HepG2 (cell line): ENCODE measurements around the gene LURAP1L. TPM values are rescaled to one million over a fixed set of nuclear protein-coding genes. Genes with fewer than 3 reads are reported as not detected.

ENCODE experiments used
- CREB3 ChIP-seq: sonication (generic); formaldehyde crosslinking; IDR thresholded peaks from 2 replicates; pipeline ENCODE4 v1.5.0; 2020; ENCODE audit warnings: missing genetic modification reagents
- FOXJ3 ChIP-seq: sonication (generic); formaldehyde crosslinking; IDR thresholded peaks from 2 replicates; pipeline ENCODE4 v1.4.0; 2020; ENCODE audit warnings: missing genetic modification reagents, mild to moderate bottlenecking, borderline replicate concordance
- FOXK1 ChIP-seq: sonication (generic); formaldehyde crosslinking; IDR thresholded peaks from 2 replicates; pipeline ENCODE4 v1.4.0; 2020; ENCODE audit warnings: low read depth, missing genetic modification reagents, borderline replicate concordance
- FOXK2 ChIP-seq: fragments of 450-650 bp; IDR thresholded peaks from 2 replicates; pipeline ENCODE4 v1.6.1; 2016
- FOXM1 ChIP-seq: sonication (generic); formaldehyde crosslinking; IDR thresholded peaks from 2 replicates; pipeline ENCODE4 v1.5.0; 2020; ENCODE audit warnings: missing genetic modification reagents
- HMG20B ChIP-seq: conservative IDR thresholded peaks from 2 replicates; pipeline ENCODE4 v1.6.1; 2016; ENCODE audit warnings: missing genetic modification reagents, missing compliant biosample characterization
- TBL1XR1 ChIP-seq: fragments of 150-350 bp; IDR thresholded peaks from 2 replicates; pipeline ENCODE4 v1.6.1; 2014; ENCODE audit warnings: borderline replicate concordance, low read length; ENCODE audit not compliant: partially characterized antibody
- ZBTB3 ChIP-seq: sonication (generic); formaldehyde crosslinking; IDR thresholded peaks from 2 replicates; pipeline ENCODE4 v1.4.0; 2020; ENCODE audit warnings: low read depth, mild to moderate bottlenecking, moderate library complexity, missing genetic modification reagents, borderline replicate concordance
- ZBTB39 ChIP-seq: sonication (generic); formaldehyde crosslinking; IDR thresholded peaks from 2 replicates; pipeline ENCODE4 v1.5.0; 2020; ENCODE audit warnings: missing genetic modification reagents
- ZC3H13 ChIP-seq: sonication (generic); formaldehyde crosslinking; IDR thresholded peaks from 2 replicates; pipeline ENCODE4 v1.8.1; 2023; ENCODE audit warnings: mild to moderate bottlenecking, missing genetic modification reagents, moderate library complexity
- ZFP90 ChIP-seq: sonication (generic); formaldehyde crosslinking; IDR thresholded peaks from 2 replicates; pipeline ENCODE4 v1.8.0; 2022; ENCODE audit warnings: missing genetic modification reagents, mild to moderate bottlenecking, inconsistent platforms, borderline replicate concordance
- ZIK1 ChIP-seq: sonication (generic); formaldehyde crosslinking; IDR thresholded peaks from 2 replicates; pipeline ENCODE4 v1.5.0; 2020; ENCODE audit warnings: mild to moderate bottlenecking, low read depth, missing genetic modification reagents, borderline replicate concordance
- ZMYM2 ChIP-seq: sonication (generic); formaldehyde crosslinking; IDR thresholded peaks from 2 replicates; pipeline ENCODE4 v1.8.0; 2022; ENCODE audit warnings: mild to moderate bottlenecking, missing genetic modification reagents
- ZNF205 ChIP-seq: IDR thresholded peaks from 2 replicates; pipeline ENCODE4 v1.6.1; 2018; ENCODE audit warnings: missing biosample characterization, missing genetic modification reagents
- ZNF557 ChIP-seq: sonication (generic); formaldehyde crosslinking; IDR thresholded peaks from 2 replicates; pipeline ENCODE4 v1.4.0; 2020; ENCODE audit warnings: missing genetic modification reagents
- ZNF644 ChIP-seq: IDR thresholded peaks from 2 replicates; pipeline ENCODE4 v1.6.1; 2016; ENCODE audit warnings: low read depth
- polyA plus RNA-seq, 8 experiments: library from polyadenylated mRNA; depleted of rRNA in 3 of 8; stranded (reverse) in 7 of 8; unstranded in 1 of 8; fragments of >200 nt; fragmentation: Illumina TruSeq in 4 of 8; extraction: Trizol in 4 of 8; gene quantifications; 2 replicates each; pipeline versions ENCODE4 v1.2.1 to v1.2.3, GENCODE V29; 2011 to 2016; ENCODE audit warnings: low read depth in 4 of 8, missing spikeins in 1 of 8, mixed read lengths in 1 of 8; ENCODE audit not compliant: insufficient read depth in 1 of 8
- total RNA-seq, 5 experiments: library from RNA; depleted of rRNA; stranded (reverse); fragments of >200 nt; fragmentation: Illumina TruSeq; extraction: Trizol; gene quantifications; 2 replicates each; pipeline ENCODE4 v1.2.3, GENCODE V29; 2016; ENCODE audit warnings: low read depth in 1 of 5
- TF ChIP-seq, protein P1 (sequence below), 2 experiments: sonication (generic) in 1 of 2; formaldehyde crosslinking in 1 of 2; IDR thresholded peaks; 2 replicates each; pipeline versions ENCODE4 v1.4.0 to v1.6.1; 2016 to 2020; ENCODE audit warnings: borderline replicate concordance in 1 of 2, low read depth in 1 of 2, mild to moderate bottlenecking in 1 of 2, missing genetic modification reagents in 1 of 2
- TF ChIP-seq, protein P2 (sequence below): sonication (generic); formaldehyde crosslinking; IDR thresholded peaks from 2 replicates; pipeline ENCODE4 v1.4.0; 2020; ENCODE audit warnings: missing genetic modification reagents

LURAP1L gene
- total and polyA plus RNA-seq, 2 of the 13 experiments (the other 11 are each of a cell fraction or from before 2014, with no cell fraction given), result 6.7 to 16.6 TPM

DNA sequence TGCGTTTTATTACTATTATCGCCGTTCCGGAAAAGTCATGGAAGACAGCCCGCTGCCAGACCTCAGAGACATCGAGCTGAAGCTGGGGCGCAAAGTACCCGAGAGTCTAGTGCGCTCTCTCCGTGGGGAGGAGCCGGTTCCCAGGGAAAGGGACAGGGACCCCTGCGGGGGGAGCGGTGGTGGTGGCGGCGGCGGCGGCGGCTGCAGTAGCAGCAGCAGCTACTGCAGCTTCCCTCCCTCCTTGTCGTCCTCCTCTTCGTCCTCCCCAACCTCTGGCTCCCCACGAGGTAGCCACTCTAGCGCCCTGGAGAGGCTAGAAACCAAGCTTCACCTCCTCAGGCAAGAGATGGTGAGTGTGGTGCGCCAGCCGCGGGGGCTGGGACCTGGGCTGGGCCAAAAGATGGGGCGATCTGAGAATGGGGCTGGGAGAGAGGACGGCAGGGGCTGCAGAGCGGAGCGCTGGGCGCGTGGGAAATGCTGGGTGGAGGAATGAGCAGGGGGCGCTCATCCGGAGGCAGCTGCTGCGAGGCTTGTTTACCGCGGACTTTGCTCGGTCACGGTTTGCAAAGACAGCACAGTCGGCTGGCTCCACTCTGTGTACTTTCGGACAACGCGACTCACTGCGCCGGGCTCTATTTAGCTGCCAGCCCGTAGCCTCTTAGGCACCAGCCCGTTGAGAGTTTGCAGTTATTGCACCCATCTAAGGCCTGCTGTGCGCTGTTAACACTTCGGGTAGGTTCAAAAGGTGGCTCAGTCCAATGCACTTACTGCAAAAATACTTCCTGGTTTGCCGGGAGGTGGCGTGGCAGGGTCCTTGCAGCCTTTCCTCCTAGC lies 1.1 kb downstream of the LURAP1L start (continued):
- TF ChIP-seq, protein P1, sequence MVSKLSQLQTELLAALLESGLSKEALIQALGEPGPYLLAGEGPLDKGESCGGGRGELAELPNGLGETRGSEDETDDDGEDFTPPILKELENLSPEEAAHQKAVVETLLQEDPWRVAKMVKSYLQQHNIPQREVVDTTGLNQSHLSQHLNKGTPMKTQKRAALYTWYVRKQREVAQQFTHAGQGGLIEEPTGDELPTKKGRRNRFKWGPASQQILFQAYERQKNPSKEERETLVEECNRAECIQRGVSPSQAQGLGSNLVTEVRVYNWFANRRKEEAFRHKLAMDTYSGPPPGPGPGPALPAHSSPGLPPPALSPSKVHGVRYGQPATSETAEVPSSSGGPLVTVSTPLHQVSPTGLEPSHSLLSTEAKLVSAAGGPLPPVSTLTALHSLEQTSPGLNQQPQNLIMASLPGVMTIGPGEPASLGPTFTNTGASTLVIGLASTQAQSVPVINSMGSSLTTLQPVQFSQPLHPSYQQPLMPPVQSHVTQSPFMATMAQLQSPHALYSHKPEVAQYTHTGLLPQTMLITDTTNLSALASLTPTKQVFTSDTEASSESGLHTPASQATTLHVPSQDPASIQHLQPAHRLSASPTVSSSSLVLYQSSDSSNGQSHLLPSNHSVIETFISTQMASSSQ (IDR thresholded peaks at IDR 0.05; ENCODE audit: low read depth), result 0 out of 2 replicates have a peak, but pooled peaks have one; percentile 36
- TF ChIP-seq, protein P1 (CRISPR knock-in tag; IDR thresholded peaks at IDR 0.05; ENCODE audit: borderline replicate concordance), result peak; percentile 82
- TF ChIP-seq ZIK1 (CRISPR knock-in tag) (peak; percentile 85; the same call in 1 of the 2 replicates), ZC3H13 (CRISPR knock-in tag) (peak; percentile 86), ZNF557 (CRISPR knock-in tag) (peak; percentile 34; the same call in 1 of the 2 replicates), TBL1XR1 (peak; percentile 13), ZFP90 (peak; percentile 84; the same call in 1 of the 2 replicates), CREB3 (CRISPR knock-in tag) (no peak), FOXJ3 (peak; percentile 93), ZNF205 (CRISPR knock-in tag) (no peak), ZBTB3 (CRISPR knock-in tag) (peak; percentile 69; the same call in 1 of the 2 replicates), ZMYM2 (peak; percentile 56; the same call in 1 of the 2 replicates), FOXK2 (peak; percentile 88), FOXM1 (no peak), FOXK1 (CRISPR knock-in tag) (peak; percentile 92), HMG20B (CRISPR knock-in tag) (no peak), ZNF644 (CRISPR knock-in tag) (0 out of 2 replicates have a peak, but pooled peaks have one; percentile 11), ZBTB39 (CRISPR knock-in tag) (peak; percentile 78; the same call in 1 of the 2 replicates)
- TF ChIP-seq, protein P2, sequence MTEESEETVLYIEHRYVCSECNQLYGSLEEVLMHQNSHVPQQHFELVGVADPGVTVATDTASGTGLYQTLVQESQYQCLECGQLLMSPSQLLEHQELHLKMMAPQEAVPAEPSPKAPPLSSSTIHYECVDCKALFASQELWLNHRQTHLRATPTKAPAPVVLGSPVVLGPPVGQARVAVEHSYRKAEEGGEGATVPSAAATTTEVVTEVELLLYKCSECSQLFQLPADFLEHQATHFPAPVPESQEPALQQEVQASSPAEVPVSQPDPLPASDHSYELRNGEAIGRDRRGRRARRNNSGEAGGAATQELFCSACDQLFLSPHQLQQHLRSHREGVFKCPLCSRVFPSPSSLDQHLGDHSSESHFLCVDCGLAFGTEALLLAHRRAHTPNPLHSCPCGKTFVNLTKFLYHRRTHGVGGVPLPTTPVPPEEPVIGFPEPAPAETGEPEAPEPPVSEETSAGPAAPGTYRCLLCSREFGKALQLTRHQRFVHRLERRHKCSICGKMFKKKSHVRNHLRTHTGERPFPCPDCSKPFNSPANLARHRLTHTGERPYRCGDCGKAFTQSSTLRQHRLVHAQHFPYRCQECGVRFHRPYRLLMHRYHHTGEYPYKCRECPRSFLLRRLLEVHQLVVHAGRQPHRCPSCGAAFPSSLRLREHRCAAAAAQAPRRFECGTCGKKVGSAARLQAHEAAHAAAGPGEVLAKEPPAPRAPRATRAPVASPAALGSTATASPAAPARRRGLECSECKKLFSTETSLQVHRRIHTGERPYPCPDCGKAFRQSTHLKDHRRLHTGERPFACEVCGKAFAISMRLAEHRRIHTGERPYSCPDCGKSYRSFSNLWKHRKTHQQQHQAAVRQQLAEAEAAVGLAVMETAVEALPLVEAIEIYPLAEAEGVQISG, result peak; percentile 98
